Stimulated activated naive CD8-positive, alpha-beta T cell treated with anti-CD3 and anti-CD28 coated beads, Interleukin-15, amount 100 ng/mL, for 72 hours (primary cell): ENCODE data around the gene ST7L.
A peak's percentile ranks its signal among the peaks of the same experiment; 100 is the strongest.
"Not testable (repeated sequence)": the region's sequence is repeated elsewhere in the genome, so short reads cannot be mapped to it uniquely, and the experiment has no call there.

Experiments
- ATAC-seq: fragments of 150-1000 bp; cut with Tn5 transposase; 2 replicates; pipeline ENCODE4 v1.10.0; 2021; ENCODE audit warnings: mild to moderate bottlenecking, moderate library complexity
- DNase-seq, 2 donors: peaks; one replicate each; pipeline ENCODE4 v3.0.0; 2021 to 2022
- H3K27ac Mint-ChIP-seq, 2 donors: one replicate each; pipeline ENCODE4 v1.8.0; 2022; ENCODE audit warnings: mild to moderate bottlenecking in 2 of 2, mixed read lengths in 2 of 2, moderate library complexity in 2 of 2
- H3K27me3 Mint-ChIP-seq: one replicate; pipeline ENCODE4 v1.8.0; 2022; ENCODE audit warnings: mixed read lengths
- H3K4me1 Mint-ChIP-seq: one replicate; pipeline ENCODE4 v1.8.0; 2022; ENCODE audit warnings: mild to moderate bottlenecking, mixed read lengths
- H3K4me3 Mint-ChIP-seq, 2 donors: one replicate each; pipeline ENCODE4 v1.8.0; 2022; ENCODE audit warnings: mild to moderate bottlenecking in 2 of 2, mixed read lengths in 2 of 2, moderate library complexity in 1 of 2
- H3K9me3 Mint-ChIP-seq, 2 donors: one replicate each; pipeline ENCODE4 v1.8.0; 2022; ENCODE audit warnings: mixed read lengths in 2 of 2

Gene ST7L

GRCh38 chr1:112626887-112627286 is 7.9 kb upstream of the ST7L start:
- Mint-ChIP-seq H3K4me1 (peaks cover 77% of the 10 kb centered on the region), H3K9me3 (no peaks in the 10 kb centered on the region), H3K27me3 (no peaks in the 10 kb centered on the region), H3K4me3 (no peak overlapping the region), H3K27ac (no peak overlapping the region)
- ATAC-seq (no peak), DNase-seq (no peak)

- DNase-seq: no peak
- H3K27me3 Mint-ChIP-seq: no peaks in the 10 kb centered on the region
- ATAC-seq: no peak
- no peak overlapping the region for H3K4me3 Mint-ChIP-seq
- no peak overlapping the region for H3K27ac Mint-ChIP-seq
- no peaks in the 10 kb centered on the region for H3K9me3 Mint-ChIP-seq
- peaks cover 70% of the 10 kb centered on the region for H3K4me1 Mint-ChIP-seq
Observed at GRCh38 chr1:112626193-112626592, 7.3 kb upstream of the ST7L start.

- no peaks in the 10 kb centered on the region for H3K27me3 Mint-ChIP-seq
- peaks cover 65% of the 10 kb centered on the region for H3K4me1 Mint-ChIP-seq
- ATAC-seq (no peak), DNase-seq (no peak)
- H3K9me3 Mint-ChIP-seq: no peaks in the 10 kb centered on the region
- H3K27ac Mint-ChIP-seq: peak overlapping the region; percentile 25 to 68
- H3K4me3 Mint-ChIP-seq: no peak overlapping the region
Observed at GRCh38 chr1:112625696-112626095, 6.8 kb upstream of the ST7L start.

- peaks cover 55% of the 10 kb centered on the region for H3K4me1 Mint-ChIP-seq
- H3K27ac Mint-ChIP-seq: peak overlapping the region in 1 of 2 donors; percentile 17
- not testable (repeated sequence) for H3K9me3 Mint-ChIP-seq, DNase-seq, ATAC-seq, H3K27me3 Mint-ChIP-seq
- peak overlapping the region; percentile 25 to 49 for H3K4me3 Mint-ChIP-seq
Observed at GRCh38 chr1:112624493-112624892, 5.6 kb upstream of the ST7L start.

GRCh38 chr1:112620377-112620695 is 1.4 kb upstream of the ST7L start:
- Mint-ChIP-seq H3K27me3 (no peaks in the 10 kb centered on the region), H3K4me1 (peaks cover 33% of the 10 kb centered on the region), H3K4me3 (peak overlapping the region; percentile 95 to 99), H3K9me3 (no peaks in the 10 kb centered on the region), H3K27ac (peak overlapping the region; percentile 99 to 100)
- ATAC-seq (no peak), DNase-seq (no peak)

- Mint-ChIP-seq H3K9me3 (no peaks in the 10 kb centered on the region), H3K4me1 (peaks cover 27% of the 10 kb centered on the region), H3K27ac (peak within 1 kb of the TSS; percentile 99 to 100), H3K27me3 (no peaks in the 10 kb centered on the region), H3K4me3 (peak within 1 kb of the TSS; percentile 95 to 99)
- ATAC-seq (peak; percentile 94), DNase-seq (peak; percentile 91 to 93)
Observed at GRCh38 chr1:112619518-112620376, 806 bp upstream of the ST7L start, which contains the start of gene CAPZA1. CAPZA1 (plus strand) TSS chr1:112619832; CDS start chr1:112619845, 13 bp downstream.

- DNase-seq: peak; percentile 17 to 25
- peaks cover 15% of the 10 kb centered on the region for H3K4me1 Mint-ChIP-seq
- peak overlapping the region; percentile 95 to 99 for H3K4me3 Mint-ChIP-seq
- ATAC-seq: peak; percentile 29
- peak overlapping the region; percentile 99 to 100 for H3K27ac Mint-ChIP-seq
- no peaks in the 10 kb centered on the region for H3K27me3 Mint-ChIP-seq
- H3K9me3 Mint-ChIP-seq: no peaks in the 10 kb centered on the region
Observed at GRCh38 chr1:112618114-112618720, 724 bp downstream of the ST7L start.

- H3K9me3 Mint-ChIP-seq: no peaks in the 10 kb centered on the region
- DNase-seq: no peak
- no peaks in the 10 kb centered on the region for H3K27me3 Mint-ChIP-seq
- H3K4me3 Mint-ChIP-seq: no peak overlapping the region
- no peak for ATAC-seq
- no peak overlapping the region for H3K27ac Mint-ChIP-seq
- peaks cover 11% of the 10 kb centered on the region for H3K4me1 Mint-ChIP-seq
Observed at GRCh38 chr1:112614460-112615065, 4.4 kb downstream of the ST7L start.

- H3K4me3 Mint-ChIP-seq: no peak overlapping the region
- no peaks in the 10 kb centered on the region for H3K9me3 Mint-ChIP-seq
- H3K27ac Mint-ChIP-seq: peak overlapping the region in 1 of 2 donors; percentile 63
- DNase-seq: no peak
- ATAC-seq: no peak
- no peaks in the 10 kb centered on the region for H3K27me3 Mint-ChIP-seq
- H3K4me1 Mint-ChIP-seq: no peaks in the 10 kb centered on the region
Observed at GRCh38 chr1:112605633-112606327, 13.2 kb downstream of the ST7L start.

- no peaks in the 10 kb centered on the region for H3K9me3 Mint-ChIP-seq
- no peak for ATAC-seq
- H3K4me3 Mint-ChIP-seq: no peak overlapping the region
- H3K27me3 Mint-ChIP-seq: no peaks in the 10 kb centered on the region
- no peak for DNase-seq
- H3K4me1 Mint-ChIP-seq: no peaks in the 10 kb centered on the region
- no peak overlapping the region for H3K27ac Mint-ChIP-seq
Observed at GRCh38 chr1:112603541-112603940, 15.4 kb downstream of the ST7L start.

- Mint-ChIP-seq H3K27me3 (no peaks in the 10 kb centered on the region), H3K4me1 (no peaks in the 10 kb centered on the region), H3K4me3 (no peak overlapping the region), H3K27ac (no peak overlapping the region), H3K9me3 (no peaks in the 10 kb centered on the region)
- no peak for DNase-seq
- no peak for ATAC-seq
Observed at GRCh38 chr1:112603012-112603411, 15.9 kb downstream of the ST7L start.

GRCh38 chr1:112599477-112599876 is 19.5 kb downstream of the ST7L start:
- Mint-ChIP-seq H3K4me1 (no peaks in the 10 kb centered on the region), H3K27me3 (no peaks in the 10 kb centered on the region), H3K27ac (no peak overlapping the region), H3K4me3 (no peak overlapping the region), H3K9me3 (no peaks in the 10 kb centered on the region)
- DNase-seq (no peak), ATAC-seq (no peak)

- ATAC-seq: no peak
Observed at GRCh38 chr1:112594208-112594876, 24.6 kb downstream of the ST7L start.

GRCh38 chr1:112589766-112590165 is 29.2 kb downstream of the ST7L start:
- H3K4me3 Mint-ChIP-seq: no peak overlapping the region
- no peak overlapping the region for H3K27ac Mint-ChIP-seq
- no peak for DNase-seq
- peaks cover 11 to 16% of the 10 kb centered on the region in 2 donors for H3K9me3 Mint-ChIP-seq
- no peaks in the 10 kb centered on the region for H3K4me1 Mint-ChIP-seq
- ATAC-seq: no peak
- no peaks in the 10 kb centered on the region for H3K27me3 Mint-ChIP-seq

More at GRCh38 chr1:112594208-112594876, 24.6 kb downstream of the ST7L start:
- Mint-ChIP-seq H3K4me3 (no peak overlapping the region), H3K4me1 (no peaks in the 10 kb centered on the region), H3K27me3 (no peaks in the 10 kb centered on the region), H3K9me3 (peaks cover 5 to 8% of the 10 kb centered on the region in 2 donors), H3K27ac (no peak overlapping the region)
- DNase-seq: no peak

GRCh38 chr1:112583366-112583765 is 35.6 kb downstream of the ST7L start:
- H3K4me3 Mint-ChIP-seq: no peak overlapping the region
- H3K27me3 Mint-ChIP-seq: no peaks in the 10 kb centered on the region
- DNase-seq: no peak
- ATAC-seq: no peak
- no peak overlapping the region for H3K27ac Mint-ChIP-seq
- H3K9me3 Mint-ChIP-seq: no peaks in the 10 kb centered on the region
- H3K4me1 Mint-ChIP-seq: no peaks in the 10 kb centered on the region
